ENCODE results near the gene VENTX. TPM values are rescaled to one million over a fixed set of nuclear protein-coding genes. Genes with fewer than 3 reads are reported as not detected.

The VENTX gene
- total and polyA plus RNA-seq, 2 experiments from 2014 or later = not detected

DNA sequence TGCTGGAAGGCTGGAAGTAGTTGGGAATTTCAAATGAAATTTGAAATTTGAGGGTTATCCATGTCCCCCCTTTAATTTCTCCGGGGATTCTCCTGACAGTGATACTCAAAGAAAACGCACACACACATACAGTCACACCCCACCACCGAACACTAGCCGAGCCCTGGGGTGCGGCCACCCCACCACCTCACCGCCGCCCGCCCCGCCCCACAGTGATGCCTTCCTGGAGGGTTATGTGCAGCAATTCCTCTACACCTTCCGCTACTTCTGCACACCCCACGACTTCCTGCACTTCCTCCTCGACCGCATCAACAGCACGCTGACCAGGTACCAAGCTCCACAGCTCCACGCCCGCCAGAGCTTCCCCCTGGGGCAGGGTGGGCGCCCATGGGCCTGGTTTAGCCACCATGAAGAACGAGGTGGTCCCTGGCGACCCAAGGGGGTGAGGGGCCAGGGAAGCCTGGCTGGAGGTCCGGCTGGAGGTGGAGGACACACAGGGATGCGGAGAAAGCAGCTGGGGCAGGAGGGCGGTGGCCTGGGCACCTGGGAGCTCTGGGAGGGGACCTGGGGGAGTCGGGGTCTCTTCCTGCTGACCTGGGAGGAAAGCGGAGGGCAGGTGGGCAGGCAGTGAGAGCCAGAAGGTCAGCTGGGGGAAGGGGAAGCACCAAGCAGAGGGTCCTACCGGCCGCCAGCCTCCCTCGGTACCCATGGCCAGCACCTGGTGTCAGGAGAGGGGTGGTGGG lies 27.1 kb upstream of the VENTX start:
- TF ChIP-seq EZH2phosphoT487 (IDR thresholded peaks at IDR 0.05; ENCODE audit: insufficient read depth, low read depth) = no peak
- TF ChIP-seq EZH2 (IDR thresholded peaks at IDR 0.05; ENCODE audit: insufficient read depth, poor library complexity, severe bottlenecking) = no peak
- Histone ChIP-seq H3K4me2 (ENCODE audit: unreplicated experiment) (no peak overlapping the region), H3K4me1 (ENCODE audit: insufficient read depth) (no peaks in the 10 kb centered on the region), H3F3A (ENCODE audit: insufficient read depth) (no peaks in the 10 kb centered on the region), H3K9me3 (ENCODE audit: low read depth) (no peaks in the 10 kb centered on the region), H3K27me3 (replicated peaks; ENCODE audit: insufficient read depth) (no peaks in the 10 kb centered on the region), H3K9ac (no peak overlapping the region), H3K4me3 (no peak overlapping the region), H3K79me2 (ENCODE audit: insufficient read depth) (no peaks in the 10 kb centered on the region), H2AFZ (no peak overlapping the region), H4K20me1 (ENCODE audit: insufficient read depth) (no peaks in the 10 kb centered on the region), H3K27ac (no peak overlapping the region), H3K9me2 (ENCODE audit: insufficient read depth) (no peaks in the 10 kb centered on the region), H3K36me3 (ENCODE audit: low read depth) (no peaks in the 10 kb centered on the region)
- 66 to 68% methylated on average over 17 to 27 of the region's 27 CpGs for WGBS, 2 experiments (ENCODE audit: low coverage in 1 of 2, low lambda C conversion rate in 2 of 2, missing lambda C conversion rate in 2 of 2)
- in situ Hi-C loops (cut with MboI) = no loop called here
- DNase-seq = no peak

DNA sequence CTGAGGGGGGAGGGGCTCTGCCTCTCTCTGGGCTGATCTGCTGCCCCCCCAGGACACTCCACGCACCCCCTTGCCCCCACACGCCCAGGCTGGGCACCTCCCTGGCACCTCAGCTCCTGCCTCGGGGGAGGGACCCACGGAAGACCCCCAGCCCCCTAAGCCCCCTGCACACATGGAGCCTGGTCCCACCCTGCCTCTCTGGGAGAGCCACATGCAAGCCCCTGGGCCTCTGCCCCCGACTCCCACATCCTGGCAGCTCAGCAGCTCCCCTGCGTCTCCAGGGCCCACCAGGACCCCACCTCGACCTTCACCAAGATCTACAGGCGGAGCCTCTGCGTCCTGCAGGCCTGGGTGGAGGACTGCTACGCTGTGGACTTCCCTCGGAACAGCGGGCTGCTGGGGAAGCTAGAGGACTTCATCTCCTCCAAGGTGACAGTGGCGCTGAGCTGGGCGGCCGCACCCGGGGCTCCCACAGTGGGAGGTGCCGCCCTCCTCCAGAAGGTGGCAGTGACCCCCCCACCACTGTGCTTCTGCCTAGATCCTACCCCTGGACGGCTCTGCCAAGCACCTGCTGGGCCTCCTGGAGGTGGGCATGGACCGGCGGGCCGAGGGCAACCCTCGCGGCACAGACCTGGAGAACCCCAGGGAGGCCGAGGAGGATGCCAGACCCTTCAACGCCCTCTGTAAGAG lies 26.4 kb upstream of the VENTX start:
- WGBS, 2 experiments (ENCODE audit: low coverage in 1 of 2, low lambda C conversion rate in 2 of 2, missing lambda C conversion rate in 2 of 2) = 60 to 65% methylated on average over 20 to 25 of the region's 25 CpGs
- H3F3A ChIP-seq (ENCODE audit: insufficient read depth) = no peaks in the 10 kb centered on the region
- H2AFZ ChIP-seq = no peak overlapping the region
- in situ Hi-C loops (cut with MboI) = no loop called here
- H3K4me3 ChIP-seq = no peak overlapping the region
- H3K9ac ChIP-seq = no peak overlapping the region
- no peaks in the 10 kb centered on the region for H3K36me3 ChIP-seq (ENCODE audit: low read depth)
- no peaks in the 10 kb centered on the region for H3K9me2 ChIP-seq (ENCODE audit: insufficient read depth)
- TF ChIP-seq EZH2 (IDR thresholded peaks at IDR 0.05; ENCODE audit: insufficient read depth, poor library complexity, severe bottlenecking) = no peak
- TF ChIP-seq EZH2phosphoT487 (IDR thresholded peaks at IDR 0.05; ENCODE audit: insufficient read depth, low read depth) = no peak
- no peak for DNase-seq
- no peak overlapping the region for H3K27ac ChIP-seq
- no peaks in the 10 kb centered on the region for H3K27me3 ChIP-seq (replicated peaks; ENCODE audit: insufficient read depth)
- no peaks in the 10 kb centered on the region for H4K20me1 ChIP-seq (ENCODE audit: insufficient read depth)
- H3K4me2 ChIP-seq (ENCODE audit: unreplicated experiment) = no peak overlapping the region
- no peaks in the 10 kb centered on the region for H3K79me2 ChIP-seq (ENCODE audit: insufficient read depth)
- no peaks in the 10 kb centered on the region for H3K4me1 ChIP-seq (ENCODE audit: insufficient read depth)
- no peaks in the 10 kb centered on the region for H3K9me3 ChIP-seq (ENCODE audit: low read depth)

DNA sequence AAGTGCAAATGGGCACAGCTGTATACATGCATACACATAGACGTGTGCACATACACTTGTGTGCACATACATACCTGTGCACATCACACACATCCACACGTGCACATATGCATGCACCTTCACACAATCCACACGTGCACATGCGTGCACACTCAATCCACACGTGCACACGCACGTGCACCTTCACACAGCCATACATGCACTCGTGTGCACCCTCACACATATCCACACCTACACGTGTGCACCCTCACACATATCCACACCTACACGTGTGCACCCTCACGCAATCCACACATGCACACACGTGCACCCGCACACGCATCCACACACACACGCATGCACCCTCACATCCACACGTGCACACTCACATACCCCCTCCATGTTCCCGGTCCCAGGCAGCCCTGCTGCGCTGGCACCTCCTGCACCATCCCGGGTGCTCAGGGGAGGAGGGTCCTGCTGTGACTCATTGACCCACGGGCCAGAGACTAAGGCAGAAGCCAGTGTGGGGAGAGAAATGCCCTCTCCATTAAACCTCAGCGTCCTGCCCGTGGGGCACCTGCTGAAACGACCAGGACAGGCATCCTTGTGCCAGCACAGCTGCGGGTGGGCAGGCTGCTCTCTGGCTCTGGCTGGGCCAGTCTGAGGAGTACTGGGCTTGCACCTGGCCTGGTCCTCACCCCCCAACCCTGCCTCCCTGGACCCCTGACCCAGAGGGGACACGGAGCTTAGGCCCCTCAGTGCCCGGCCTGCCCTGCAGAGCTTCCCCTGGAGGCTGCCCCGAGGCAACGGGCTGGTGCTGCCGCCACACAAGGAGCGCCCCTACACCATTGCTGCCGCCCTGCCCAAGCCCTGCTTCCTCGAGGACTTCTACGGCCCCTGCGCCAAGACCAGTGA lies 25.4 kb upstream of the VENTX start:
- TF ChIP-seq EZH2phosphoT487 (IDR thresholded peaks at IDR 0.05; ENCODE audit: insufficient read depth, low read depth) (no peak), EZH2 (IDR thresholded peaks at IDR 0.05; ENCODE audit: insufficient read depth, poor library complexity, severe bottlenecking) (no peak)
- H4K20me1 ChIP-seq (ENCODE audit: insufficient read depth) = no peaks in the 10 kb centered on the region
- no peak overlapping the region for H3K4me3 ChIP-seq
- no peak overlapping the region for H3K27ac ChIP-seq
- no peak overlapping the region for H3K4me2 ChIP-seq (ENCODE audit: unreplicated experiment)
- H2AFZ ChIP-seq = no peak overlapping the region
- H3K4me1 ChIP-seq (ENCODE audit: insufficient read depth) = no peaks in the 10 kb centered on the region
- DNase-seq = no peak
- no peaks in the 10 kb centered on the region for H3K27me3 ChIP-seq (replicated peaks; ENCODE audit: insufficient read depth)
- no peaks in the 10 kb centered on the region for H3F3A ChIP-seq (ENCODE audit: insufficient read depth)
- WGBS, 2 experiments (ENCODE audit: low coverage in 1 of 2, low lambda C conversion rate in 2 of 2, missing lambda C conversion rate in 2 of 2) = 69 to 72% methylated on average over 34 of the region's 34 CpGs
- H3K9ac ChIP-seq = no peak overlapping the region
- no peaks in the 10 kb centered on the region for H3K36me3 ChIP-seq (ENCODE audit: low read depth)
- in situ Hi-C loops (cut with MboI) = no loop called here
- no peaks in the 10 kb centered on the region for H3K9me3 ChIP-seq (ENCODE audit: low read depth)
- H3K79me2 ChIP-seq (ENCODE audit: insufficient read depth) = no peaks in the 10 kb centered on the region
- no peaks in the 10 kb centered on the region for H3K9me2 ChIP-seq (ENCODE audit: insufficient read depth)

DNA sequence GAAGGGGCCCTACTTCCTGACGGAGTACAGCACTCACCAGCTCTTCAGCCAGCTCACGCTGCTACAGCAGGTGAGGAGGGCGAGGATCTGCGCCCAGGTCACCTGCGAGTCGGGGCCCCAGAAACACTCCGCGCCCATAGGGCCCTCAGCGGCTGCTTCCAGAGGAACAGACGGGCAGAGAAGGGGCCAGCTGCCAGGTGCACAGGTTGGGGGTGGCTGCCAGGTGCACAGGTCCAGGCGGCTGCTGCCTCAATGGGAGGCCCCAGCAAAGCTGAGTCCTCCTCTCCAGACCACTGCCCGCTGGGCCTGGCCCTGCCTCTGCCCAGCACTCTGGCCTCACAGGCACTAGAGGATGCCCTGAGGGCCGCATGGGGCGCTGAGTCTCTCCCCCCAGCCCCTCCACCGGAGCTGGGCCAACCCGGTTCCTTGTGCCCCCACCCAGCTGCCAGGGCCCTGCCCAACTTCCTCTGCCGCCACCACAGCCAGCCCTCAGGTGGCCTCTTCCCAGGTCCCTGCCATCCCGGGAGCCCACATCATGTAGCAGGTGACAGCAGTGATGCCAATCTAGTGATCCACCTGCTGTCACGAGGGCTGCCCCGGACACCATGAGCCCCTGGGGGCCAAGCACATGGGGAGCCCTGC lies 24.7 kb upstream of the VENTX start:
- no peaks in the 10 kb centered on the region for H3K79me2 ChIP-seq (ENCODE audit: insufficient read depth)
- no peak overlapping the region for H3K4me2 ChIP-seq (ENCODE audit: unreplicated experiment)
- TF ChIP-seq EZH2phosphoT487 (IDR thresholded peaks at IDR 0.05; ENCODE audit: insufficient read depth, low read depth) (no peak), EZH2 (IDR thresholded peaks at IDR 0.05; ENCODE audit: insufficient read depth, poor library complexity, severe bottlenecking) (no peak)
- H3K9me3 ChIP-seq (ENCODE audit: low read depth) = no peaks in the 10 kb centered on the region
- no peaks in the 10 kb centered on the region for H3K4me1 ChIP-seq (ENCODE audit: insufficient read depth)
- H2AFZ ChIP-seq = no peak overlapping the region
- no peak overlapping the region for H3K4me3 ChIP-seq
- H3F3A ChIP-seq (ENCODE audit: insufficient read depth) = no peaks in the 10 kb centered on the region
- no peak overlapping the region for H3K9ac ChIP-seq
- H3K36me3 ChIP-seq (ENCODE audit: low read depth) = no peaks in the 10 kb centered on the region
- H3K9me2 ChIP-seq (ENCODE audit: insufficient read depth) = no peaks in the 10 kb centered on the region
- in situ Hi-C loops (cut with MboI) = no loop called here
- no peak overlapping the region for H3K27ac ChIP-seq
- no peaks in the 10 kb centered on the region for H3K27me3 ChIP-seq (replicated peaks; ENCODE audit: insufficient read depth)
- 58 to 61% methylated on average over 17 to 19 of the region's 20 CpGs for WGBS, 2 experiments (ENCODE audit: low coverage in 1 of 2, low lambda C conversion rate in 2 of 2, missing lambda C conversion rate in 2 of 2)
- DNase-seq = no peak
- H4K20me1 ChIP-seq (ENCODE audit: insufficient read depth) = no peaks in the 10 kb centered on the region

Data from GM23248 (cell line).